ENCODE results near the gene NDST3.

DNA sequence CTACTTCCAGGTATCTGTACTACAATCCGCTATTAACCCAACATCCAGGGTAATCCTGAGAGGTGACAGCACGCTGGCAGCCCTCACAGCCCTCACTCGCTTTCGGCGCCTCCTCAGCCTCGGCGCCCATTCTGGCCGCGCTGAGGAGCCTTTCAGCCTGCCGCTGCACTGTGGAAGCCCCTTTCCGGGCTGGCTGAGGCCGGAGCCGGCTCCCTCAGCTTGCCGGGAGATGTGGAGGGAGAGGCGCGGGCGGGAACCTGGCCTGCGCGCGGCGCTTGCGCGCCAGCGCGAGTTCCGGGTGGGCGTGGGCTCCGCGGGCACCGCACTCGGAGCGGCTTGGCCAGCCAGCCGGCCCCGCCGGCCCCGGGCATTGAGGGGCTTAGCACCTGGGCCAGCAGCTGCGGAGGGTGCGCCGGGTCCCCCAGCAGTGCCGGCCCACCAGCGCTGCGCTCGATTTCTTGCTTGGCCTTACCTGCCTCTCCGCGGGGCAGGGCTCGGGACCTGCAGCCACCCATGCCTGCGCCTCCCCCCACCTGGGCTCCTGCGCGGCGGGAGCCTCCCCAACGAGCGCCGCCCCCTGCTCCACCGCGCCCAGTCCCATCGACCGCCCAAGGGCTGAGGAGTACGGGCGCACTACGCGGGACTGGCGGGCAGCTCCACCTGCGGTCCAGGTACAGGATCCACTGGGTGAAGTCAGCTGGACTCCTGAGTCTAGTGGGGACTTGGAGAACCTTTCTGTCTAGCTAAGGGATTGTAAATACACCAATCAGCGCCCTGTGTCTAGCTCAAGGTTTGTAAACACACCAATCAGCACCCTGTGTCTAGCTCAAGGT, 231.2 kb downstream of the NDST3 start:
- no peak for TF ChIP-seq POLR2A (IDR thresholded peaks at IDR 0.05; ENCODE audit: low read length)
- no peak for TF ChIP-seq GATA1 (IDR thresholded peaks at IDR 0.05; ENCODE audit: low read depth, low read length)
